ENCODE results near the gene EIF2B5. TPM values are rescaled to one million over a fixed set of nuclear protein-coding genes. Genes with fewer than 3 reads are reported as not detected.

EIF2B5 gene
- total and polyA plus RNA-seq, 9 of the 15 experiments (the other 6 are each of a cell fraction or from before 2014, with no cell fraction given), result 19.1 to 92.4 (median 74.0) TPM

DNA sequence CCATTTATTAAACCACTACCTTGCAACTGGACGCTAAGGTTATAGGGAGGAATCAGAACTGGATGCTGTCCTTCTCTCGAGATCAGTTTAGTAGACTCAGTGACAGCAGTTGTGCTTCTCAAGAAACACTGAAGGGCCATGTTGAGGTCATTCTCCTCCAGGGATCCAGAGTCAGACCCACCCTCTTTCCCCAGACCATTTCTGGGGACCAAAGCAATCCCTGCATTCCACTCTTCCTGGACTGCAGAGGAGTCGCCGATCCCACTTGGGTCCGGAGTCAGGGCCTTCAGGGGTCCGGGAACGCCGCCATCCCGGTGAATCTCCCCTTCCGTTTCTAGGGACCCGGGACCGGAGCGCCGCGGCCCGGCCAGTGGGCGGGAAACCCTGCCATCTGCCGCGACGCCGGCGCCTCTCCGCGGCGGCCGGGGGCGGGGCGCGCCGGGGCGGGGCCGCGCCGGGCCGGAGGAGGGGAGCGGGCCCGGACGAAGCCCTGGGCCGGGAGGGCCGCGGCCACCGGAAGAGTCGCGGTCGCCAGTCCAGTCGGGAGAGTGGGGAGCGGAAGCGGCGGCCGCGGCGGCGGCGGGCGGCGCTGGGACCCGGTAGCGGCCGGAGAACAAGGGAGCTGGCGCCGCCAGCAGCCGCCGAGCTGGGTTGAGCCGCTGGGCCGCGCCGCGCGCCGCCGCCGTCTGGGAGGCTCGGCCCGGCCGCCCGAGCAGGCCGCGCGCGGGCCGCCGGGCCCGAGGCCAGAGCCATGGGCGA is 19.9 kb downstream of the EIF2B5 start, which contains the start of gene DVL3 (continued):
- TF ChIP-seq, protein P1, sequence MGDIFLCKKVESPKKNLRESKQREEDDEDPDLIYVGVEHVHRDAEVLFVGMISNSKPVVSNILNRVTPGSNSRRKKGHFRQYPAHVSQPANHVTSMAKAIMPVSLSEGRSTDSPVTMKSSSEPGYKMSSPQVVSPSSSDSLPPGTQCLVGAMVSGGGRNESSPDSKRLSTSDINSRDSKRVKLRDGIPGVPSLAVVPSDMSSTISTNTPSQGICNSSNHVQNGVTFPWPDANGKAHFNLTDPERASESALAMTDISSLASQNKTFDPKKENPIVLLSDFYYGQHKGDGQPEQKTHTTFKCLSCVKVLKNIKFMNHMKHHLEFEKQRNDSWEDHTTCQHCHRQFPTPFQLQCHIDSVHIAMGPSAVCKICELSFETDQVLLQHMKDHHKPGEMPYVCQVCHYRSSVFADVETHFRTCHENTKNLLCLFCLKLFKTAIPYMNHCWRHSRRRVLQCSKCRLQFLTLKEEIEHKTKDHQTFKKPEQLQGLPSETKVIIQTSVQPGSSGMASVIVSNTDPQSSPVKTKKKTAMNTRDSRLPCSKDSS (IDR thresholded peaks at IDR 0.05; ENCODE audit: low read depth, partially characterized antibody), result no peak
- TF ChIP-seq EHMT2 (IDR thresholded peaks at IDR 0.05) (no peak), SAFB (IDR thresholded peaks at IDR 0.05; ENCODE audit: borderline replicate concordance, low read depth, low read length) (no peak), NFRKB (IDR thresholded peaks at IDR 0.05; ENCODE audit: low read depth) (no peak), ZNF274 (IDR thresholded peaks at IDR 0.05; ENCODE audit: borderline replicate concordance, low read depth, low read length) (no peak), HDAC6 (IDR thresholded peaks at IDR 0.05; ENCODE audit: low read depth, low read length) (no peak), ZNF41 (CRISPR knock-in tag; conservative IDR thresholded peaks at IDR 0.05) (no peak), ZKSCAN3 (CRISPR knock-in tag; IDR thresholded peaks at IDR 0.05) (no peak), ZFPM2 (CRISPR knock-in tag; IDR thresholded peaks at IDR 0.05) (no peak), SIX5 (IDR thresholded peaks at IDR 0.05; ENCODE audit: borderline replicate concordance in 1 of 2, insufficient read depth in 1 of 2, low read depth in 1 of 2, low read length in 2 of 2) (no peak), OTX1 (CRISPR knock-in tag; IDR thresholded peaks at IDR 0.05) (no peak), NR2C2 (CRISPR knock-in tag; IDR thresholded peaks at IDR 0.05) (no peak), NR2C2 (tag; IDR thresholded peaks at IDR 0.05) (peak; percentile 56), ZNF263 (CRISPR knock-in tag; IDR thresholded peaks at IDR 0.05; ENCODE audit: borderline replicate concordance) (no peak), RB1 (IDR thresholded peaks at IDR 0.05; ENCODE audit: low read depth) (peak; percentile 85; the same call in 1 of the 2 replicates), ZNF707 (CRISPR knock-in tag; conservative IDR thresholded peaks at IDR 0.05) (no peak), MTF1 (CRISPR knock-in tag; IDR thresholded peaks at IDR 0.05; ENCODE audit: borderline replicate concordance) (no peak), DDX20 (tag; IDR thresholded peaks at IDR 0.05; ENCODE audit: low read depth) (no peak), CTBP1 (IDR thresholded peaks at IDR 0.05; ENCODE audit: borderline replicate concordance) (peak; percentile 59; the same call in 1 of the 2 replicates)
- TF ChIP-seq, protein P2, sequence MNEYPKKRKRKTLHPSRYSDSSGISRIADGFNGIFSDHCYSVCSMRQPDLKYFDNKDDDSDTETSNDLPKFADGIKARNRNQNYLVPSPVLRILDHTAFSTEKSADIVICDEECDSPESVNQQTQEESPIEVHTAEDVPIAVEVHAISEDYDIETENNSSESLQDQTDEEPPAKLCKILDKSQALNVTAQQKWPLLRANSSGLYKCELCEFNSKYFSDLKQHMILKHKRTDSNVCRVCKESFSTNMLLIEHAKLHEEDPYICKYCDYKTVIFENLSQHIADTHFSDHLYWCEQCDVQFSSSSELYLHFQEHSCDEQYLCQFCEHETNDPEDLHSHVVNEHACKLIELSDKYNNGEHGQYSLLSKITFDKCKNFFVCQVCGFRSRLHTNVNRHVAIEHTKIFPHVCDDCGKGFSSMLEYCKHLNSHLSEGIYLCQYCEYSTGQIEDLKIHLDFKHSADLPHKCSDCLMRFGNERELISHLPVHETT (CRISPR knock-in tag; conservative IDR thresholded peaks at IDR 0.05 in 1 of 2, IDR thresholded peaks at IDR 0.05 in 1 of 2), result peak in 1 of 2 experiments; percentile 99; a peak in 2 of 4 replicates
- TF ChIP-seq, protein P3, sequence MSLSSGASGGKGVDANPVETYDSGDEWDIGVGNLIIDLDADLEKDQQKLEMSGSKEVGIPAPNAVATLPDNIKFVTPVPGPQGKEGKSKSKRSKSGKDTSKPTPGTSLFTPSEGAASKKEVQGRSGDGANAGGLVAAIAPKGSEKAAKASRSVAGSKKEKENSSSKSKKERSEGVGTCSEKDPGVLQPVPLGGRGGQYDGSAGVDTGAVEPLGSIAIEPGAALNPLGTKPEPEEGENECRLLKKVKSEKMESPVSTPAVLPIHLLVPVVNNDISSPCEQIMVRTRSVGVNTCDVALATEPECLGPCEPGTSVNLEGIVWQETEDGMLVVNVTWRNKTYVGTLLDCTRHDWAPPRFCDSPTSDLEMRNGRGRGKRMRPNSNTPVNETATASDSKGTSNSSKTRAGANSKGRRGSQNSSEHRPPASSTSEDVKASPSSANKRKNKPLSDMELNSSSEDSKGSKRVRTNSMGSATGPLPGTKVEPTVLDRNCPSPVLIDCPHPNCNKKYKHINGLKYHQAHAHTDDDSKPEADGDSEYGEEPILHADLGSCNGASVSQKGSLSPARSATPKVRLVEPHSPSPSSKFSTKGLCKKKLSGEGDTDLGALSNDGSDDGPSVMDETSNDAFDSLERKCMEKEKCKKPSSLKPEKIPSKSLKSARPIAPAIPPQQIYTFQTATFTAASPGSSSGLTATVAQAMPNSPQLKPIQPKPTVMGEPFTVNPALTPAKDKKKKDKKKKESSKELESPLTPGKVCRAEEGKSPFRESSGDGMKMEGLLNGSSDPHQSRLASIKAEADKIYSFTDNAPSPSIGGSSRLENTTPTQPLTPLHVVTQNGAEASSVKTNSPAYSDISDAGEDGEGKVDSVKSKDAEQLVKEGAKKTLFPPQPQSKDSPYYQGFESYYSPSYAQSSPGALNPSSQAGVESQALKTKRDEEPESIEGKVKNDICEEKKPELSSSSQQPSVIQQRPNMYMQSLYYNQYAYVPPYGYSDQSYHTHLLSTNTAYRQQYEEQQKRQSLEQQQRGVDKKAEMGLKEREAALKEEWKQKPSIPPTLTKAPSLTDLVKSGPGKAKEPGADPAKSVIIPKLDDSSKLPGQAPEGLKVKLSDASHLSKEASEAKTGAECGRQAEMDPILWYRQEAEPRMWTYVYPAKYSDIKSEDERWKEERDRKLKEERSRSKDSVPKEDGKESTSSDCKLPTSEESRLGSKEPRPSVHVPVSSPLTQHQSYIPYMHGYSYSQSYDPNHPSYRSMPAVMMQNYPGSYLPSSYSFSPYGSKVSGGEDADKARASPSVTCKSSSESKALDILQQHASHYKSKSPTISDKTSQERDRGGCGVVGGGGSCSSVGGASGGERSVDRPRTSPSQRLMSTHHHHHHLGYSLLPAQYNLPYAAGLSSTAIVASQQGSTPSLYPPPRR (CRISPR knock-in tag; IDR thresholded peaks at IDR 0.05; ENCODE audit: borderline replicate concordance), result no peak
